ENCODE measurements around the gene MAL.

MAL gene

DNA sequence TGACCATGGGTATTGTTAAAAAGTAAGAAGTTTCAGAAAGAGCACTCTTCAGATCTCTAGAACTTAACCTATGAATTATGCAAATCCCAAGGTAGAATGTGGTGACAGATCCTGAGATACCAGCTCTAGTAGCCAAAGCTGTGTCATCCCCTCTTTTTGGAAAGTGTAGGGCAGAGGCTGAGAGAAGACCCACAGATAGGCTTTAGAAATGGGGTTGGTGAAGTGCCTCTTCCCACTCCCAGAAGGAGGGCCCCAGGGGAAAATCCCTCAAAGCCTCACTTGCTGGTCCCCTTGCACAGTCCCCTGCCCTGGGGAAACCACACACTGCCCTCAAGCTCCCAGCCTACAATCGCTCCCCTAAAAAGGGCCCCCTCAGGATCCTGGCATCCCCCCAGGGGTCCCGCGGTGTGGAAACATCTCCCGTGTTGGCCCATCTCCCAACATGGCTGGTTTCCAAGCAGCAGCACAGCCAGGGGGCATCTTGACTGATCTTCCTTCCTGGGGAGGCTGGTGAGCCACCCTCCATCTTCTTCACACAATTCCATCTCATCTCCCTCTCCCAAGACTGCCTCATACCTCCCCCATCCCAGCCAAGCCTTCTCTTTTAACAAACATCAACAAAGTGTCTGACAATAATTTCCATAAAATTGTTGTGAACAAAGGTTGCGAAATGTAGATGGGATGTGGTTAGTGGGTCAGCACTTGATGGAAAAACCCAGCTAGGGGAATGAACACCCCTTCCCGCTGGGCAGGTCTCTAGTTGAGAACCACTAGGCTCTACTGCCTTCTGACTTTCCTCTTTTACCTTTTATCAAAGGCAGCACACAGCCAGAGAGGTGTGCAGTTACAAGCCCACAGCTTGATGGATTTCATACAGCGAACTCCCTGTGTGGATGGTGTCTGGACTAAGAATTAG, 25.1 kb downstream of the MAL start:
- DNase-seq, result no peak

DNA sequence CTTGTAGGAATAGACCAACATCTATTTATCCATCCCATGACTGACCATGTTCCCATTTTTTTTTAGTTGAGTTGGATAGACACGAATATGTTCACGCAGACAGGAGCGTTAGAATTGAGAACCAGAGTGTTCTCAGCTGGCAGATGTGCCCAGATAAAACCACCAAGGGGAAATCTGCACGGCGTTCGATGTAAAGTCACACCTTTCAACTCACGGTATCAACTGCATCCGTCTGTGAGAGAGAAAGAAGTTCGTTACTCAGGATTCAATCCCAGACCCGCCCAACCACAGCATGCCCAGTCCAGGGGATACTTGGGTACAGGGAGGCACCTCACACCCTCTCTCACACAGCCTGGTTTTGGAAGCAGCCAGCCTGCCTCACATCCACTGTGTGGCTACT, 26.1 kb downstream of the MAL start:
- no peak for DNase-seq

DNA sequence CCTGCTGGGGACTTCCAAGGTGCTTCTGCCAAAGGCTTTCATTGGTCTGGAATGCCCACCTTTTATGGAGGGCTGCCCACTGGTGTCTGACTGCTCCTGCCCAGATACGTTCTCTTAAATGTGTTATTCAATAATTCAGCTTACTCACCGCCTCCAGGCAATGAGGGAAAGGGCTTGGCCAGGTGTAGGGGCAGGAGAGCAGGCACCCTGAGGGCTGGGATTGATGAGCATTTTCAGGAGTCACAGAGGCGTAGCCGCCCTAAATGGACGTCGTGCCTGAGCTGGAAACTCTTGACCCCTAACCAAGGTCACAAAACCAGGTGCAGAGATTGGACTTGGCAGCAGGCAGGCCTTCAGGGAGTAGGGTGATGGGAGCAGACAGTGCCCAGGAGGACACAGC, 26.8 kb downstream of the MAL start:
- DNase-seq, result no peak

DNA sequence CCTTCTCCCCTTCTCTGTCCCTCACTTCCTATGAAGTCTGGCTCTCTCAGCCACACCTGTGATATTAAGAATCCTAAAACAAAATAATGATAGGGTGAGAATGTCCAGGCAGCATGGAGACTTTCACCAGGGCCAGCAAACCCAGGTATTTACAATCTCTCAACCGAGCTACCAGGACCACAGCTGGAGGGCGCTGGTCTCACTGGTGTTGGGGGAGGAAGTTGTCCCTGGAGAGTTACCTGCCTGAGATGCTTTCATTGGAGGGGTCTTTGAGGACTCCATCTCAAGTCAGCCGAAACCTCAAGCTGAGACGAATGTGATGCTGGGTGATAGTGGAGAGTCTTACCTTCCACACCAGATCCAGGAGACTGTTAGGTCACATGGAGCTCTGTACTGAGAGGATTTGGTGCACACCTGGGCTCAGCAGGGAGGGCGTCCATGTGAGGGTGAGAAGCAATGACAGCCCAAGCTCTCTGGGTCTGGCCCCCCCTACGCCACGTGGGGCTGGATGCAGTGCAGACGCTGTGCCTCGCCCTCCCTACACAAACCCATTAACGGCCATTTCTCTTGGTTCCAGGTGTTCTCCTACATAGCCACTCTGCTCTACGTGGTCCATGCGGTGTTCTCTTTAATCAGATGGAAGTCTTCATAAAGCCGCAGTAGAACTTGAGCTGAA, 27.4 kb downstream of the MAL start:
- DNase-seq, result no peak

DNA sequence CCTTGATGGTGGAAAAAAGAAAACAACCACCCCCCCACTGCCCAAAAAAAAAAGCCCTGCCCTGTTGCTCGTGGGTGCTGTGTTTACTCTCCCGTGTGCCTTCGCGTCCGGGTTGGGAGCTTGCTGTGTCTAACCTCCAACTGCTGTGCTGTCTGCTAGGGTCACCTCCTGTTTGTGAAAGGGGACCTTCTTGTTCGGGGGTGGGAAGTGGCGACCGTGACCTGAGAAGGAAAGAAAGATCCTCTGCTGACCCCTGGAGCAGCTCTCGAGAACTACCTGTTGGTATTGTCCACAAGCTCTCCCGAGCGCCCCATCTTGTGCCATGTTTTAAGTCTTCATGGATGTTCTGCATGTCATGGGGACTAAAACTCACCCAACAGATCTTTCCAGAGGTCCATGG, 28.0 kb downstream of the MAL start:
- DNase-seq, result no peak

DNA sequence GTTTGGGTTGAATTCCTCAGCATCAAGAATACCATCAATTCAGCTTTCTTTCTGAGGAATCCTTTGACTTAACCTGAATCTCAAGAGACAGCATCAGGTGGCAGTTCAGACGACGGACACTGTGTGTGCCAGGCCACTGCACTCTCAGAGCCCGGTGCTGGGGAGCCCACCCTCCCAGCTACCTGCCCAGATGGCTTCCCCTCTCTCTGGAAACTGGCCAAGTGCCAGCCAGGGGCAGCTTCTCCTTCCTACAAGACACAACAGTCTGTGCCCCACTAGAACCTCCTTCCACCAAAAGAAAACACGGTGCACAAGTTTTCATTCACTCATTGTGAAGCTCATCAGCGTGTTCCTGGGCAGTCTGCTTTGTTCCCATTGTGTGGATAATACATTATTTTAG, 28.5 kb downstream of the MAL start:
- no peak for DNase-seq

DNA sequence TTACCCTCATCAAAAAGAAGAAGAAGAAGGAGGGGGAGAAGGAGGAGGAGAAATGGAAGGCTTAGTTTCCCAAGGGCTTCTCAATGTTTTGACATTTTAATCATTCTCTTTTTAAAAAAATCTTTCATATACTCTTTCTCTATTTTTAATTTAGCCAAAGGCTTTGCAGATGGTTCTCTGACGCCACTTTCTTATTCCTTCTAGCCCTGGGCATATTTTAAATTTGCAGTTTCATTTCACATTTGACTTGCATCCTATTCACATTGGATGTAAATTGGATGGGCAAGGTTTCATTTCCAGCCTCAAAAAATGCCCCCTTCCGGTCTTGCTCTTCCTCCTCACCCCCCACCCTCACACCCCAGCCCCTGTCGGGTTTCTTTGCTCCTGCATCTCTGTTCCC, 29.8 kb downstream of the MAL start:
- no peak for DNase-seq

DNA sequence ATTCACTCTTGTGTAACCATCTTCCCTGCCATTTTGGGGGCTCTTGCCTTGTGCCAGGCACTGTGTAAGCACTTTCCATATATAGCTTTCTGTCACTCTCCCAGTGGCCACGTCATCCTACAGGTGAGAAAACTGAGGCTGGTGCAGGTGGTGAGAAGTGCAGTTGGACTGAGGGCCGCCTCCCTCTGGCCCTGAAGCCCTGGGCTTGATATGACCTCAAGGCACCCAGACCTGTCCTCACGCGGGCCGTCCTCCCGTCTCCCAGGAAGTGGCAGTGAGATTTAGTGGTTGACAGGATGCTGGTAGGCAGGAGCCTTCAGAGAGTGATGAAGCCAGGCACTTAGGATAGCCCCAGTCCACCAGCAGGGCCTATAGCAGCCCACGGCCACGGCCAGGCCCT, 30.5 kb downstream of the MAL start:
- no peak for DNase-seq

DNA sequence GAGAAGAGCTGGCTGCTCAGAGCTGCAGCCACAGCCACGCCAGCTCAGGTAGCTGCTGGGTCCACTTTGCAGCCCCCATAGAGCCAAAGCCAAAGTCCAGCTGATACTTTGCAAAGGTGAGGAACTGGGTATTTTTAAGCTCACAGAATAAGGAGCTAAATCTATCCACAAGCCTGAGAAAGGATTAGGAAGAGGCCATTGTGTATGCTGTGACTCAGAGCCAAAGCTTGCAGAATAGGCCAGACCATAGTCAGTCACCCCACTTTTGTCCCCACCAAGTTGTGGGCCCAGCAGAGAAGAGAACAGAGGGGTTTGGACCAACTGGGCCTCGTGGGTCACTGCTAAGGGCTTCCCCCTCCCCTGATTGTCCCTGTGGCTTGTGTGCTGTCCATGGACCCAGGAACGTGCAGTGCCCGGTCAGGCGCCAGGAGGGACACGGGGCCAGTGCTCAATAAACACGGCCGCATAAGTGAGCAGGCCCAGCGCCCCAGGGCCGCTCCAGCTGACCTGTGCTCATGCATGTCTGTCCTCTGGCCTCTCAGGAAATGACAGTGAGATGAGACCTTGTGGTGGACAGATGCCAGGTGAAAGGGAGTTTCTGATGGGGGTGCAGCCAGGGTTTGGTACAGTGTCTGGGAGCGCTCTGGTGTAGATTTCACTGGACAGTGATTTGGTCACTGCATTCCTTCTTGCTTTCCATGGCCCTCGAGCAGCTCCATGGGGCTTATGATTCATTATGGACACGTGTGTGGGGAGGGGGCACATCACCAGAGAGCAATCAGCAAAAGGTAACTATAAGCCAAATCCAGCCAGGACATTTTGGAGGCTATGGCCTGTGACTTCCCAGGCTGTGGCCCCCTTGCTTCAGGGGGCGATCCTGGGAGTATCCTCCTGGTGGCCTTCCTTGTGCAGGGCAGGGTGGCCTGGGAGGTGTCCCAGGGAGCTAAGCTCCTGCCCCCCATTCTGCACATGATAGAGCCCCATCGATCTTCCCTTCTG, 31.3 kb downstream of the MAL start:
- no peak for DNase-seq

DNA sequence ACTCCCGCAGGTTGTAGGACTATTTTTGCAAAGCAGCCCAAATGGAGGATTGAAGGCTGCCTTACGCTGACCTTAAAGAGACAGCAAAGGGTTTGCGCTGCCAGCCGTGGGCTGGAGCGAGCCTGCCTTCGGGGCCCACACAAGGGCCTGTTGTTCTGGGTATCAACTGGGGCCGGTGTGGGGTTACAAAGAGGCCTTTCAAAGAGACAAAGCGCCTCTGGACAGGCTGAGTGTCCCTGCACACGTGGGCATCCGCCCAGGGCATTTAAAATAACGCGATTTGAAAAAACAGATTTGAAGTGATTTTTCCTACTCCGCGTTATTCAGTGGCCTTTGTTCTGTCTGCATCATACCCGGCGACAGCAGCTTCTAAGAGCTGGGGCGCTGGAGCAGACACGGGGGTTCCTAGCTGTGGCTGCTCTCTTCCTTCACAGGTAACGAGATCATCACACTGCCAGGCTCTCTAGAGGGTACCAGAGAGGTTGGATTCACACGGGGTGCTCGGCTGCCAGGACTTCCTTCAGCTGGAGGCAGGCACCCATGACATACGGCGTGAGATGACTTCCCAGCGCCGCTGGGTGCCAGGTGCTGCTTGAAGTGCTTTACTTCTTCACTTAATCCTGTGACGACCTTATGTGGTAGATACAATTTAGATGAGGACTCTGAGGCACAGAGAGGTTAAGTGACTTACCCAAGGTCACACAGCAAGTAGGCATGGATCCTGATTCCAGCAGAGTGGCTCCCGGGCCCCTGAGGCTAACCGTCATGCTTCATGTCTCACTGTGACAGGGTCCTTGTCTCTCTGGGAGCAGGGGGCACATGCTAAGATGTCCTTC, 32.2 kb downstream of the MAL start:
- DNase-seq, result no peak

DNA sequence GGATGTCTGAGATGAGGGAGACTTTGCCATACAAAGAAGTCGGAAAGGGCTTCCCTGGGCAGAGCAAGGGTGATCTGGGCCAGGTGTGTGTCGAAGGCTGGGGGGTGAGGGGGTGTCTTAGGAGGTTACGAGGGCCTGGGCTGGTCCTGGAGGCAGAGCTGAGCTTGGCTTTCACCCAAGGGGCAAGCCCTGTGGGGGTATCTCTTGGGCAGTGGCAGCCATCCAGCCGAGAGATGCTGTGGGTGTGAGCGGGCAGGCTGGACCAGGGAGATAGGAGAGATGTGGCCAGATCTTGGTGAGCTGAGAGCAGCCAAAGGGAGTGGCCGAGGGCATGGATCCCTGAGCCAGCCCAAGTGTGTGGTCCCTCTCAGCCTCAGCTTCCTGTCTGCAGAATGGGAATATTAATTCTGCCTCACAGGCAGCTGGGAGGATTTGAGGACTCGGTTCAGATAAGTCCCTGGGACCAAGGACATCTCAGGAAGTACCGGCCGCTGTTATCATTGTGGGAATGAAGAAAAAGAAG, 33.0 kb downstream of the MAL start:
- no peak for DNase-seq

DNA sequence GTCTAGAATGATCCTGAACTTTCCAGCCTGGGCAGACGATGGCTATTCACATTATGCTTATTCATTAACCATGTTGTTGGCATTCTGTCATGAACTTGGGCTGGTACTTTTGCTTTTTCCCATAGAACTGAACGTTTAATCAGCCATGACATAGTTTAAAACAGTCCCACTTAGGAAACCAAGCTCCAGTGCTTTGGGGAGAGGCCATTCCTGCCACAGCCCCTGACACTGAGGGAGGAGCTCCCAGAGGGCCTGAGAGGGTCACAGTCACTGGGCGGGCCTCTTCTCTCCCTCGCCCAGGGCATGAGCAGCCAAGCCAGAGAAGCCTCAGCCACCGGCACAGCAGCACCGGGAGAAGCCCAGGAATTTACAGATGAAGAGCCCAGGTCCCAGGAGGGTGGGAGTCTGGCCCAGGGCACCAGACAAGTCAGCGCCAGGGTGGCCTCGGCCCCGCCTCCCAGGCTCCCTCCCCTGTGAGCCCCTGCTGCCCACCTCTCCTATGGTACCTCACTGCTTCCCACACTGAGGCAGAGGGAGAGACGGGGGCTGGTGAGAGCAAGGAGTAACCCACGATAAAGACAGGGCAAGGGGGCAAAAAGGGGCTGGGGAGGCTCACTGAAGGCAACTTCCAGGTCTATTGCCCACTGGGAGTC, 33.6 kb downstream of the MAL start:
- DNase-seq, result no peak

DNA sequence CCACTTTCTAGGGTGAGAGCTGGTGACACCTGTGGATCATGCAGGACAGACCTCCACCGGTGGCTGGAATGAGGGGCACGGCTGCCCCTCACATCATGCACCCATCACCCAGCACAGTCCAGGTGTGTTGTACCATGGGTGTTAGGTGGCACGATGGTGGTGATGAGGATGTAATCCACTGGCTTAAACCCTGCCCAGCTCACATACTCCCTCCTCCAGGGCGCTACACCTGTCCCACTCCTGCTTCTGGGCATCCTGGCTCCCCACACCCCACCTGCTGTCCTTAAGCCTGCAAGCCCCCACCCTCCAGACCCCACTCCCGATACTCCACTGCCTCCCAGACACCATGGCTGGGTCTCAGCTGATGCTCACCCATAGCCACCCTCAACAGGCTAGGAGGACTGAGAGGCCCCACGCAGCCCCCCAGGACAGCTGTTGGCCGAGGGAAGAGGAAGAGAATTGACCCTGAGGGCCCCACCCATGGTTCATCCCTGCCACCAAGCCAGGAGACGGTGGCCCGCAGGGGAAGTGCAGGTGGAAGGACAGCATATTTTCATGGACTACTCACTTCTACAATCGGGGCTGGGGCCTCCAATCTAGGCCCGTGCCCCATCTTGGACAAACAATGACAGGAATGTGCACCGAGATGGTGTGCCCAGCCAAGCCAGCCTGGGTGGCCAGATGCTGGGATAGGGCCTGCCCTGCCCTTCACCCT, 34.3 kb downstream of the MAL start:
- no peak for DNase-seq

DNA sequence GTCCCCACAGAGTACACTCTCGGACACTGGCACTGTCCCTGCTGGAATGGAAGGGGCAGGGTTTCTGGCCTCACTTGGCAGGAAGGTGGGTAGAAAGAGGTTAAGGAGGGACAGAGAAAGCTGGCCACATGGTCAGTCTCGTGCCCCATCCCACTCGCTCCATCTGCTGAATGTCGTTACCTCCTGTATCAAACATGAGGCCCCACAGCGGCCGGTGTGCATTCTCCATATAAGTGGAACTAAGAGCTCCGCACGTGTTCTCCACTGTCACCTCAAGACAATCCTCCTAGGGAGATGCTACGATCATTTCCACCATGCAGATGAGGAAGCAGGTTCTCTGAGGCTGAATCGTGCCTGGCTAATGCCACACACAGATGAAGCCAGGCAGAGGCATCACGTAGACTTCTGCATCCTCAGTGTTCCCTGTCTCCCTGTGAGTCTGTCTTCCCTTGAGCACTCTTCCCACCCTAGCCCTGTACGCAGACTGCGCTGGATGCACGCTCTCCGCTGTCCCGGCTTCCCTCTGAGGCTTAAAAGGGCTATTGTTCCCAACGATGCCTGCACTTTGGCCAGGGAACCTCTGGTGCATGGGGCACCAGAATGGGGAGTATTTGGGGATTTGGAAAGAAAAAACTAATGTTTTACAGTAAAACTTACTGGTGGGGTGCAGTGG, 35.1 kb downstream of the MAL start:
- no peak for DNase-seq

DNA sequence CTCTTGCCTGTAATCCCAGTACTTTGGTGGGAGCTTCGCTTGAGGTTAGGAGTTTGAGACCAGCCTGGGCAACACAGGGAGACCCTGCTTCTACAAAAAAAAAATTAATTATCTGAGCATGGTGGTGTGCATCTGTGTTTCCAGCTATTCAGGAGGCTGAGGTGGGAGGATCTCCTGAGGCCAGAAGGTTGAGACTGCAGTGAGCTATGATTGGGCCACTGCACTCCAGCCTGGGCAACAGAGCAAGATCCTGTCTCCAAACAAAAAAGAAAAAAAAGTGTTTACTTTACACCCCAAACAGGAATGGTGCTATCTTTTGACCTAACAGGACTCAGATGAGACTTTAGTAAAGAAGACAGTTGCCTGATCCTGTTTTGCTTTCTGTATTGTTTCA, 35.6 kb downstream of the MAL start:
- DNase-seq, result no peak

DNA sequence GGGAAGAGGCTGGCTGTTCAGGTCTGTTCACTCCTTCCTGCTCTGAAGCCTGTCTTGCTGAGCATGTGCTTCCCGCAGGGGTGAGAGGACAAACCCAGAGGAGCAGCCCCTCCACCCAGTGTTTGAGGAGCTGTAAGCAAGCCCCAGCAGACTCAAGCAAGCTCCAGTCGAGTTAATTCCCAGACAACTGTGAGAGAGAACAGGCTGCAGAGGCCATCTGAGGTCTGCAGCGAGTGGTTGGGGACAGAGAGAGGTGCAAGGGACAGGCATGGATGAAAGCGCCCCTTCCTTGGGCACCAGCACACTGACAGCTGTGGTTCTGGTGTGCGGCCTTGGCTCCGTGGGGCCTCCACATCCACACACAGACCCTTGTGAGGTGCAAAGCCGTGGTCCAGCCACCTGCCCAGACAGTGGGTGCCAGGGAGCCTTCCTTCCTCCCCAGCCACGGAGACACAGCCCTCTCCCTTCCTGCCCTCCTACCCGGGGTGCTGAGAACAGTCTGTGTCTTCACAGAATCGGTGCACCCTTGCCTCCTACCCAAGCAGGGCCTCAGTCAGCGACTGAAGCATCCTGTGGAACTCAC, 36.2 kb downstream of the MAL start:
- DNase-seq, result no peak

DNA sequence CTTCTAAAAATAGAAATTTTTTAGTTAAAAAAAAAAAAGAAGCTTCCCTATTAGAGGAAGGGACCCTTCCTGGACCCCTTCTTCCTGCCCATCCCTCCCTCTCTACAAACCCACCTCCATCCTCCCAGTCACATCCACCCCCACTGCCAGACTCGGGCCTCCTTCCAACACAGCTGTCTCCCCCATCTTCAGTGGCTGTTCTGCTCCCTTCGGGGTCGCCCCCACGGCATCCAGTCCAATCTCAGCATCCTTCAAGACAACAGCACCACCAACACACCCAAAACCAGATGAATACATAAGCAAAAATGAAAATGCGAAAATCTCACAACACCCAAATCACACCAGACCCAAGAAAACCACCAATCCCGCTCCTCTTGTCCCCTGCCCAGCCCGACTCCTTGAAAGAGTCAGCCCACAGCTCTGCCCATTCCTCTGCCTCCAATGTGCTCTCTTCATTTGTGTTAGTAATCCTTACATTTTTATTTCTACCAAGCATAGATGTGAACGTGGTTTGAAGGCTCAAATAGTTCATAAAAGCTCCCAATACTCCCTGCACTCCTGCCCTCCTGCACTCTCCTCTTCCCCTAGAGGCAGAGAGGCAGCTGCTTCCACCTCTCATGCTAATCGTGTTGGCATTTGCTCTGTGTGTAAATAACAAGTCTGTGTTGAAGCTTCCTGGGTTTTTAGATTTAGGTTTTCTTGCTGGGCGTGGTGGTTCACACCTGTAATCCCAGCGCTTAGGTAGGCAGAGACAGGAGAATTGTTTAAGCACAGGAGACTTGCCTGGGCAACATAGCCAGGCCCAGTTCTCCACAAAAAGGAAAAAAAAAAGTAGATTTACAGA, 37.0 kb downstream of the MAL start:
- DNase-seq, result no peak

DNA sequence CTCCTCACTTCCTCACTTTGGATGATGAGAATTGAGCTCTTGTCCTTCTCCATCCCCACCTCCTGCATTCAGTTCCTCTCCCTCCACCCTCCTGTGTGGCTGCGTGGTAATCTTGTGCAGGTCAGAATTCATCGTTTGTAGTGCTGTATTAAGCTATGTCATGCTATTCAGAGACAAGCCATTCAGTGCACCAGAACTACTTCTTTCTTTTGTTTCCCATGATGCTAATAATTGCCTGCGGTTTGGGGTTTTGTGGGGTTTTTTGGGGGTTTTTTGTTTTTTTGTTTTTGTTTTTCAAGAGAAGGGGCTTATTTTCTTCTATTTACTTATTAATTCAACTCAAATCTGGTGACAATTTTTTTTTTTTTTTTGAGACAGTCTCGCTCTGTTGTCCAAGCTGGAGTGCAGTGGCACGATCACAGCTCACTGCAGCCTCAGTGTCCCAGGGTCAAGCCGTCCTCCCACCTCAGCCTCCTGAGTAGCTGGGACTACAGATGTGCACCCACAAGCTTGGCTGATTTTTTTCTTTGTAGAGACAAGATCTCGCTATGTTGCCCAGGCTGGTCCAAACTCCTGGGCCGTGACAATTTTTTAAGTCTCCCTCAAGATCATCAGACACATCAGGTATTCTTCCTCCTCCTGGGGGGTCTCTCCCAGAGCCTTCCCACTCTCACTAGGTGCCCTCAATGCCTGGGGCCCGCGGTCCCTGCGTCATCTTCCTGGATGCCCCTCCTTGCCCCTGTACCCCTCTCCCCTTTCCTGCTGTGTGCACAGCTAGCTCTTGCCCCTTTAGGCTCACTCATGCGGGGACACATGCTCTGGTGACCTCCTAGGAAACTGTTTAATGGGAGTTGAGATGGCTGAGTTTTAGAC, 37.8 kb downstream of the MAL start:
- DNase-seq, result no peak

All from stimulated activated CD4-positive, alpha-beta T cell treated with anti-CD3 and anti-CD28 coated beads, Interleukin-2, amount 100 ng/mL, for 48 hours (primary cell).